ENCODE data around the gene FCGR3B. TPM values are rescaled to one million over a fixed set of nuclear protein-coding genes. Genes with fewer than 3 reads are reported as not detected.
"Not testable (repeated sequence)": the region's sequence is repeated elsewhere in the genome, so short reads cannot be mapped to it uniquely, and the experiment has no call there.

Gene FCGR3B
- total RNA-seq, 1 experiment from 2014 or later: not detected

GRCh38 chr1:161589920-161590319 lies 41.1 kb downstream of the FCGR3B start:
- BruUV-seq (replicated peaks); H3K4me1 ChIP-seq (ENCODE audit: control insufficient read depth, insufficient read depth, low read length); intact Hi-C loops (cut with micrococcal nuclease; ENCODE audit: unreplicated experiment); H3K4me3 ChIP-seq (ENCODE audit: low read depth in 2 of 2, low read length in 2 of 2); CTCF ChIA-PET; DNase-seq (ENCODE audit: low read depth, low spot score); H3K27ac ChIP-seq (ENCODE audit: low read length); H3K27me3 ChIP-seq (ENCODE audit: control insufficient read depth, insufficient read depth, low read length); ATAC-seq; in situ Hi-C loops (cut with HindIII; ENCODE audit: low pct_unique_long_range_greater_than_20kb, low sequenced_read_pairs); H3K9me3 ChIP-seq (ENCODE audit: control insufficient read depth, insufficient read depth, low read depth, low read length); H3K36me3 ChIP-seq (ENCODE audit: control insufficient read depth, insufficient read depth, low read length); POLR2A ChIA-PET: not testable (repeated sequence)

- H3K4me1 ChIP-seq (ENCODE audit: control insufficient read depth, insufficient read depth, low read length); H3K9me3 ChIP-seq (ENCODE audit: control insufficient read depth, insufficient read depth, low read depth, low read length); BruUV-seq (replicated peaks); H3K4me3 ChIP-seq (ENCODE audit: low read depth in 2 of 2, low read length in 2 of 2); ATAC-seq; H3K27ac ChIP-seq (ENCODE audit: low read length); CTCF ChIA-PET; DNase-seq (ENCODE audit: low read depth, low spot score); POLR2A ChIA-PET; intact Hi-C loops (cut with micrococcal nuclease; ENCODE audit: unreplicated experiment); H3K27me3 ChIP-seq (ENCODE audit: control insufficient read depth, insufficient read depth, low read length); in situ Hi-C loops (cut with HindIII; ENCODE audit: low pct_unique_long_range_greater_than_20kb, low sequenced_read_pairs); H3K36me3 ChIP-seq (ENCODE audit: control insufficient read depth, insufficient read depth, low read length): not testable (repeated sequence)
Observed at GRCh38 chr1:161589365-161589764, 41.6 kb downstream of the FCGR3B start.

- DNase-seq (ENCODE audit: low read depth, low spot score); POLR2A ChIA-PET; H3K27me3 ChIP-seq (ENCODE audit: control insufficient read depth, insufficient read depth, low read length); H3K4me1 ChIP-seq (ENCODE audit: control insufficient read depth, insufficient read depth, low read length); H3K36me3 ChIP-seq (ENCODE audit: control insufficient read depth, insufficient read depth, low read length); intact Hi-C loops (cut with micrococcal nuclease; ENCODE audit: unreplicated experiment); H3K27ac ChIP-seq (ENCODE audit: low read length); BruUV-seq (replicated peaks); in situ Hi-C loops (cut with HindIII; ENCODE audit: low pct_unique_long_range_greater_than_20kb, low sequenced_read_pairs); H3K9me3 ChIP-seq (ENCODE audit: control insufficient read depth, insufficient read depth, low read depth, low read length); H3K4me3 ChIP-seq (ENCODE audit: low read depth in 2 of 2, low read length in 2 of 2); CTCF ChIA-PET; ATAC-seq: not testable (repeated sequence)
Observed at GRCh38 chr1:161588596-161588995, 42.4 kb downstream of the FCGR3B start.

- POLR2A ChIA-PET; CTCF ChIA-PET; BruUV-seq (replicated peaks); H3K4me1 ChIP-seq (ENCODE audit: control insufficient read depth, insufficient read depth, low read length); DNase-seq (ENCODE audit: low read depth, low spot score); H3K36me3 ChIP-seq (ENCODE audit: control insufficient read depth, insufficient read depth, low read length); H3K27ac ChIP-seq (ENCODE audit: low read length); ATAC-seq; in situ Hi-C loops (cut with HindIII; ENCODE audit: low pct_unique_long_range_greater_than_20kb, low sequenced_read_pairs); H3K9me3 ChIP-seq (ENCODE audit: control insufficient read depth, insufficient read depth, low read depth, low read length); H3K27me3 ChIP-seq (ENCODE audit: control insufficient read depth, insufficient read depth, low read length); H3K4me3 ChIP-seq (ENCODE audit: low read depth in 2 of 2, low read length in 2 of 2); intact Hi-C loops (cut with micrococcal nuclease; ENCODE audit: unreplicated experiment): not testable (repeated sequence)
Observed at GRCh38 chr1:161582882-161583281, 48.1 kb downstream of the FCGR3B start.

GRCh38 chr1:161580879-161581537 lies 50.0 kb downstream of the FCGR3B start:
- ATAC-seq; in situ Hi-C loops (cut with HindIII; ENCODE audit: low pct_unique_long_range_greater_than_20kb, low sequenced_read_pairs); H3K4me3 ChIP-seq (ENCODE audit: low read depth in 2 of 2, low read length in 2 of 2); DNase-seq (ENCODE audit: low read depth, low spot score); H3K27ac ChIP-seq (ENCODE audit: low read length); H3K9me3 ChIP-seq (ENCODE audit: control insufficient read depth, insufficient read depth, low read depth, low read length); POLR2A ChIA-PET; BruUV-seq (replicated peaks); H3K36me3 ChIP-seq (ENCODE audit: control insufficient read depth, insufficient read depth, low read length); H3K4me1 ChIP-seq (ENCODE audit: control insufficient read depth, insufficient read depth, low read length); H3K27me3 ChIP-seq (ENCODE audit: control insufficient read depth, insufficient read depth, low read length); intact Hi-C loops (cut with micrococcal nuclease; ENCODE audit: unreplicated experiment); CTCF ChIA-PET: not testable (repeated sequence)

DNA sequence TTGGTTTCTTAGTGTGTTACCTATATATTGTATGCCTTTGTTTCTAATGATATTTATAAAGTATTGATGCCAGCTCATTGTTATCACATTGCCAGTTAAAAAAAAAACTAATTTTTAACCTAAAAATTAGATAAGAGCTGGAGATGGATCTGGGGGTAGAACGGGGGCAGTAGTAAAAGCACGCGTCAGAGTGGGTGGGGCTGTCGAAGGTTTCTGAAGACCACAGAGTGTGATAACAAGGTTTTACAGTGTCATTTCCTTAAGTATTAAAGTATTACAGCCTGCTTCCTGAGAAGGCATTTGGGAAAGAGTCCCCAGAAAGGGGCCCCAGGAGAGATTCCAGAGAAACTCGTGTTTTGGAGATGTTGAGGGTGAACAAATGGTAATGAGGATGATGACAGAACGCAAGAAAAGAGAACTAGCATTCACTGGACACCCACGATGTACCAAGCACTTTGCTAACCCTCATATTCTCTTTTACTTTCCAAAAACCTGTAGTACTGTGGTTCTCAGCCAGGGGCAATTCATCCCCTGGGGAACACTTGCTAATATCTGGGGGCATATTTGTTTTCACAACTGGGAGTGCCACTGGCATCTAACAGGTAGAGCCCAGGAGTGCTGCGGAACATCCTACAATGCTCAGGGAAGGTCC lies 51.0 kb downstream of the FCGR3B start:
- H3K4me1 ChIP-seq (ENCODE audit: control insufficient read depth, insufficient read depth, low read length); intact Hi-C loops (cut with micrococcal nuclease; ENCODE audit: unreplicated experiment); BruUV-seq (replicated peaks); H3K27me3 ChIP-seq (ENCODE audit: control insufficient read depth, insufficient read depth, low read length); H3K9me3 ChIP-seq (ENCODE audit: control insufficient read depth, insufficient read depth, low read depth, low read length); H3K4me3 ChIP-seq (ENCODE audit: low read depth in 2 of 2, low read length in 2 of 2); H3K36me3 ChIP-seq (ENCODE audit: control insufficient read depth, insufficient read depth, low read length); POLR2A ChIA-PET; CTCF ChIA-PET; in situ Hi-C loops (cut with HindIII; ENCODE audit: low pct_unique_long_range_greater_than_20kb, low sequenced_read_pairs); DNase-seq (ENCODE audit: low read depth, low spot score); ATAC-seq; H3K27ac ChIP-seq (ENCODE audit: low read length): not testable (repeated sequence)

DNA sequence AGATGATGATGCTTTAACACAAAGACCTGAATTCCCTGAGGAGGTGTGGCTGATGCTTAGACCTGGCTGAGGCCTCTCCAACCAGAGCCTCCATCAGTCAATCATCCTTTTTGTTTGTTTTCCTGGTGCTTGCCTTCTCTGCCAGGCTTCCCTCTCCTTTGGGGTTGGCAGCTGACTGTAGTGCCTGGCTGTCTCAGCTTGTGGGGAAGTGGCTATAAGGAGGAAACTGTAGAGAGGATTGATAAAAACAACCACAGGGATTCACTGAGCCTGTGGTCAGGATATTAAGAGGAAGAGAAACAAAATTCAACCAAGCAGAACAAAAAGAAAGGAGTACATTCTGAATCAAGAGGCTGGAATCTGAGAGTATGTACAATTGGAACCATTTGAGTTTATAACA lies 54.3 kb downstream of the FCGR3B start:
- H3K27me3 ChIP-seq (ENCODE audit: control insufficient read depth, insufficient read depth, low read length); H3K4me3 ChIP-seq (ENCODE audit: low read depth in 2 of 2, low read length in 2 of 2); POLR2A ChIA-PET; H3K4me1 ChIP-seq (ENCODE audit: control insufficient read depth, insufficient read depth, low read length); H3K36me3 ChIP-seq (ENCODE audit: control insufficient read depth, insufficient read depth, low read length); H3K27ac ChIP-seq (ENCODE audit: low read length); in situ Hi-C loops (cut with HindIII; ENCODE audit: low pct_unique_long_range_greater_than_20kb, low sequenced_read_pairs); intact Hi-C loops (cut with micrococcal nuclease; ENCODE audit: unreplicated experiment); BruUV-seq (replicated peaks); DNase-seq (ENCODE audit: low read depth, low spot score); CTCF ChIA-PET; H3K9me3 ChIP-seq (ENCODE audit: control insufficient read depth, insufficient read depth, low read depth, low read length); ATAC-seq: not testable (repeated sequence)

Measured in Panc1 (cell line).